Testis (tissue), 3 donors: ENCODE measurements around the gene DDX56. TPM values are rescaled to one million over a fixed set of nuclear protein-coding genes. Genes with fewer than 3 reads are reported as not detected.

Experiments
- DNase-seq: peaks from one replicate; pipeline ENCODE4 v3.0.0-alpha.2; 2019
- H3K27ac ChIP-seq, 2 donors: fragments of 200-600 bp; sonication (generic); one replicate each; pipeline ENCODE4 v1.5.1; 2019
- H3K27me3 ChIP-seq: fragments of 200-600 bp; sonication (generic); one replicate; pipeline ENCODE4 v1.5.1; 2019
- H3K36me3 ChIP-seq: fragments of 200-600 bp; sonication (generic); one replicate; pipeline ENCODE4 v1.5.1; 2017; ENCODE audit warnings: low read depth; ENCODE audit errors: missing control alignments
- H3K4me1 ChIP-seq: fragments of 200-600 bp; sonication (generic); one replicate; pipeline ENCODE4 v1.5.1; 2019
- H3K4me3 ChIP-seq, 2 donors: fragments of 200-600 bp; sonication (generic); one replicate each; pipeline ENCODE4 v1.5.1; 2017 to 2019
- H3K9me3 ChIP-seq: fragments of 200-600 bp; sonication (generic); one replicate; pipeline ENCODE4 v1.5.1; 2017
- POLR2A ChIP-seq: fragments of 450-650 bp; IDR thresholded peaks from one replicate; pipeline ENCODE4 v1.6.1; 2017; ENCODE audit warnings: antibody characterized with exemption, mild to moderate bottlenecking, moderate library complexity
- WGBS, 2 donors: methylation state at CpG; one replicate each; pipeline ENCODE4 v1.1.5; 2018; 5-methylcytosine and 5-hydroxymethylcytosine counted together
- intact Hi-C: fragments of 100-400 bp; cut with DNase I; formaldehyde crosslinking; loops from one replicate; pipeline ENCODE4 v1.15.1; 2023; ENCODE audit warnings: low total_unique reads
- polyA plus RNA-seq: library from polyadenylated mRNA; stranded (reverse); fragments of 350-450 nt; fragmentation: Illumina TruSeq; extraction: RNeasy Lipid Tissue Mini Kit (QIAGEN cat#74804); gene quantifications from one replicate; pipeline ENCODE4 v1.2.3, GENCODE V29; 2014; ENCODE audit warnings: low read depth, low replicate concordance; ENCODE audit not compliant: insufficient read depth
- total RNA-seq, 2 donors: library from RNA; depleted of rRNA; stranded (reverse); fragments of >200 nt; gene quantifications; one replicate each; pipeline ENCODE4 v1.2.3, GENCODE V29; 2016
- TF ChIP-seq, protein P1 (sequence below), 3 experiments: fragments of 450-650 bp in 2 of 3; fragments of 200-600 bp in 1 of 3; sonication (generic) in 1 of 3; IDR thresholded peaks; one replicate each; pipeline ENCODE4 v1.5.1; 2016 to 2019; ENCODE audit warnings: antibody characterized with exemption in 3 of 3, mild to moderate bottlenecking in 2 of 3, moderate library complexity in 1 of 3

Gene DDX56
- total and polyA plus RNA-seq, 3 donors from 2014 or later, result 58.8 to 72.8 (median 68.8) TPM

- 65 to 77% methylated on average over 2 of the region's 2 CpGs for WGBS, 2 donors
- Histone ChIP-seq H3K27ac (no peak overlapping the region), H3K36me3 (no peaks in the 10 kb centered on the region), H3K9me3 (no peaks in the 10 kb centered on the region), H3K4me3 (no peak overlapping the region), H3K4me1 (no peaks in the 10 kb centered on the region), H3K27me3 (no peaks in the 10 kb centered on the region)
- TF ChIP-seq POLR2A, result no peak
- TF ChIP-seq, protein P1, sequence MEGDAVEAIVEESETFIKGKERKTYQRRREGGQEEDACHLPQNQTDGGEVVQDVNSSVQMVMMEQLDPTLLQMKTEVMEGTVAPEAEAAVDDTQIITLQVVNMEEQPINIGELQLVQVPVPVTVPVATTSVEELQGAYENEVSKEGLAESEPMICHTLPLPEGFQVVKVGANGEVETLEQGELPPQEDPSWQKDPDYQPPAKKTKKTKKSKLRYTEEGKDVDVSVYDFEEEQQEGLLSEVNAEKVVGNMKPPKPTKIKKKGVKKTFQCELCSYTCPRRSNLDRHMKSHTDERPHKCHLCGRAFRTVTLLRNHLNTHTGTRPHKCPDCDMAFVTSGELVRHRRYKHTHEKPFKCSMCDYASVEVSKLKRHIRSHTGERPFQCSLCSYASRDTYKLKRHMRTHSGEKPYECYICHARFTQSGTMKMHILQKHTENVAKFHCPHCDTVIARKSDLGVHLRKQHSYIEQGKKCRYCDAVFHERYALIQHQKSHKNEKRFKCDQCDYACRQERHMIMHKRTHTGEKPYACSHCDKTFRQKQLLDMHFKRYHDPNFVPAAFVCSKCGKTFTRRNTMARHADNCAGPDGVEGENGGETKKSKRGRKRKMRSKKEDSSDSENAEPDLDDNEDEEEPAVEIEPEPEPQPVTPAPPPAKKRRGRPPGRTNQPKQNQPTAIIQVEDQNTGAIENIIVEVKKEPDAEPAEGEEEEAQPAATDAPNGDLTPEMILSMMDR (IDR thresholded peaks at IDR 0.05), result no peak
- intact Hi-C loops, result no loop called here
- peak; percentile 35 for DNase-seq
These were observed 41.5 kb upstream of the DDX56 start for GRCh38 chr7:44615149-44615611.

GRCh38 chr7:44609829-44610228, 36.1 kb upstream of the DDX56 start:
- DNase-seq, result no peak
- H3K27me3 ChIP-seq, result no peaks in the 10 kb centered on the region
- H3K27ac ChIP-seq, result no peak overlapping the region
- TF ChIP-seq POLR2A, result no peak
- TF ChIP-seq, protein P1 (IDR thresholded peaks at IDR 0.05), result no peak
- intact Hi-C loops, result no loop called here
- H3K4me3 ChIP-seq, result no peak overlapping the region
- 88 to 90% methylated on average over 3 of the region's 3 CpGs for WGBS, 2 donors
- H3K9me3 ChIP-seq, result no peaks in the 10 kb centered on the region
- H3K36me3 ChIP-seq, result no peaks in the 10 kb centered on the region
- H3K4me1 ChIP-seq, result peaks cover 7% of the 10 kb centered on the region

- no peaks in the 10 kb centered on the region for H3K9me3 ChIP-seq
- H3K4me3 ChIP-seq, result no peak overlapping the region
- TF ChIP-seq, protein P1 (IDR thresholded peaks at IDR 0.05), result no peak
- no peak for TF ChIP-seq POLR2A
- no peaks in the 10 kb centered on the region for H3K36me3 ChIP-seq
- no peak overlapping the region for H3K27ac ChIP-seq
- DNase-seq, result no peak
- WGBS, 2 donors, result 78 to 81% methylated on average over 14 of the region's 14 CpGs
- intact Hi-C loops, result no loop called here
- H3K27me3 ChIP-seq, result no peaks in the 10 kb centered on the region
- peaks cover 7% of the 10 kb centered on the region for H3K4me1 ChIP-seq
These were observed 35.4 kb upstream of the DDX56 start for GRCh38 chr7:44608916-44609648.

DNA sequence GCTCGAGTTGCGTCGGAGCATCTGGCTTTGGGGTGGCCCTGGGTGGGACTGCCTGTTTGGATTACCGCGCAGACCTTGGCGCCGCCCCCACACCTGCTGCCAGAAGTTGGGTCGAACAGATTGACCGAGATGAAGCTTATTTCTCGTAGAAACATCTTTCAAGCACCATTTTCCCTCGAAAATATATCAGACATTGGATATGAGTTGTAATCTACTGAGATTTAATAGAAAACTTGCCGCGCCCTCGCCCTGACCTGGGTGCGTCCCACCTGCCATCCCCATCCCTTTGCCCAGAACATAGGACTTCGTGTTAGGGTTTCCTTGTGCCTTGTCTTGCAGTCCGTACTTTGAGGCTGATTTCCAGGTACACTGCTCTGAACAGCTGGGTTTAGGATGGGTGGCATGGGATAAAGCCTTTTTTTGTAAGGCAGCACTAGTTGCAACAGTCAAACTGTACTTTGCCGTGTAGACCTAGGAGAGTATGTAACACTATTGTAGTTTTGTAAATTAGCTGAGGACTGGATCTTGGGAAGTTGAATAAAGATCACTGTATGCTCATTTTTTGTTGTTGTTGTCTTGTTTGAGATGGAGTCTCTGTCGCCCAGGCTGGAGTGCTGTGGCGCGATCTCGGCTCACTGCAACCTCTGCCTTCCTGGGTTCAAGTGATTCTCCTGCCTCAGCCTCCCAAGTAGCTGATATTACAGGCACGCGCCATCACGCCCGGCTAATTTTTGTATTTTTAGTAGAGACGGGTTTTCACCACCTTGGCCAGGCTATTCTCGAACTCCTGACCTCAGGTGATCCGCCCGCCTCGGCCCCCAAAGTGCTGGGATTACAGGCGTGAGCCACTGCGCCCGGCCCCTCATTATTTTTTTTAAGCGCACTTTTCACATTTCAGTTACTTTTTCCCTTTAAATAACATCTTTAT, 33.7 kb upstream of the DDX56 start:
- Histone ChIP-seq H3K4me1 (peaks cover 7% of the 10 kb centered on the region), H3K9me3 (no peaks in the 10 kb centered on the region), H3K27me3 (no peaks in the 10 kb centered on the region), H3K27ac (peak overlapping the region; percentile 96 to 98), H3K4me3 (peak overlapping the region; percentile 79 to 91), H3K36me3 (no peaks in the 10 kb centered on the region)
- 31 to 37% methylated on average over 31 to 35 of the region's 35 CpGs for WGBS, 2 donors
- DNase-seq, result no peak
- TF ChIP-seq, protein P1 (IDR thresholded peaks at IDR 0.05), result no peak
- no peak for TF ChIP-seq POLR2A
- intact Hi-C loops, result no loop called here
